Suprapubic skin (tissue), 4 donors: ENCODE data around the gene DALRD3. TPM values are rescaled to one million over a fixed set of nuclear protein-coding genes. Genes with fewer than 3 reads are reported as not detected.
A peak's percentile ranks its signal among the peaks of the same experiment; 100 is the strongest.

Source experiments
- DNase-seq, 2 donors: peaks; one replicate each; pipeline ENCODE4 v3.0.0-alpha.2; 2019; ENCODE audit warnings: low spot score in 2 of 2
- H3K27ac ChIP-seq: fragments of 200-600 bp; sonication (generic); one replicate; pipeline ENCODE4 v1.5.1; 2019
- H3K27me3 ChIP-seq: fragments of 200-600 bp; sonication (generic); one replicate; pipeline ENCODE4 v1.5.1; 2019
- H3K36me3 ChIP-seq: fragments of 200-600 bp; sonication (generic); one replicate; pipeline ENCODE4 v1.5.1; 2019
- H3K4me1 ChIP-seq: fragments of 200-600 bp; sonication (generic); one replicate; pipeline ENCODE4 v1.5.1; 2019
- H3K4me3 ChIP-seq: fragments of 200-600 bp; sonication (generic); one replicate; pipeline ENCODE4 v1.5.1; 2019; ENCODE audit warnings: mild to moderate bottlenecking
- H3K9me3 ChIP-seq: fragments of 200-600 bp; sonication (generic); one replicate; pipeline ENCODE4 v1.5.1; 2019
- EP300 ChIP-seq: sonication (generic); formaldehyde crosslinking; IDR thresholded peaks from one replicate; pipeline ENCODE4 v1.6.1; 2017; ENCODE audit warnings: antibody characterized with exemption
- POLR2A ChIP-seq, 2 donors: fragments of 450-650 bp; IDR thresholded peaks; one replicate each; pipeline ENCODE4 v1.6.1; 2017; ENCODE audit warnings: antibody characterized with exemption in 2 of 2, mild to moderate bottlenecking in 2 of 2, moderate library complexity in 2 of 2
- POLR2AphosphoS5 ChIP-seq, 3 donors: sonication (generic); formaldehyde crosslinking; IDR thresholded peaks; one replicate each; pipeline ENCODE4 v1.6.1; 2017; ENCODE audit warnings: antibody characterized with exemption in 3 of 3
- WGBS: methylation state at CpG from one replicate; pipeline ENCODE4 v1.1.5; 2018; 5-methylcytosine and 5-hydroxymethylcytosine counted together
- total RNA-seq, 4 donors: library from RNA; depleted of rRNA; stranded (reverse); fragments of >200 nt; gene quantifications; one replicate each; pipeline ENCODE4 v1.1.0, GENCODE V29; 2016
- TF ChIP-seq, protein P1 (sequence below), 2 donors: fragments of 200-600 bp in 1 of 2; fragments of 450-650 bp in 1 of 2; sonication (generic) in 1 of 2; IDR thresholded peaks; one replicate each; pipeline ENCODE4 v1.5.1; 2016 to 2019; ENCODE audit warnings: antibody characterized with exemption in 2 of 2, mild to moderate bottlenecking in 1 of 2, moderate library complexity in 1 of 2

DALRD3 gene
- total RNA-seq, 4 donors from 2014 or later = 44.3 to 55.4 (median 50.7) TPM

DNA sequence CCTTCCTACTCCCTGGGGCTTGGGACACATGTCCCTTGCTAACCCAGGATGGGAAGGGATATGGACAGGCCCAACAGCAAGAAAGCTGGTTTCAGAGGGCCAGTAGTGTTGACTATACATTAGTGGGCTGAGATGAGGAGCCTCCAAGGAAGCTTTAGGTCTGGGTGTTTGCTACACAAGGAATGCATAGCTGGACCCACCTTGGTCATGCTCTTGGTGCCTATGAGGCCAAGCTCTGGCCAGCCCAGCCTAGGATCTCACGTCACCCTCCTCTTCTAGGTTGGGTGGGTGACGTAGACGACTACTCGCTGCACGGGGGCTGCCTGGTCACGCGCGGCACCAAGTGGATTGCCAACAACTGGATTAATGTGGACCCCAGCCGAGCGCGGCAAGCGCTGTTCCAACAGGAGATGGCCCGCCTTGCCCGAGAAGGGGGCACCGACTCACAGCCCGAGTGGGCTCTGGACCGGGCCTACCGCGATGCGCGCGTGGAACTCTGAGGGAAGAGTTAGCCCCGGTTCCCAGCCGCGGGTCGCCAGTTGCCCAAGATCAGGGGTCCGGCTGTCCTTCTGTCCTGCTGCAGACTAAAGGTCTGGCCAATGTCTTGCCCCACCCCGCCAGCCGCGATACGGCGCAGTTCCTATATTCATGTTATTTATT, 11.8 kb downstream of the DALRD3 start:
- Histone ChIP-seq H3K9me3 (no peaks in the 10 kb centered on the region), H3K36me3 (peaks cover 1% of the 10 kb centered on the region), H3K27ac (peak overlapping the region; percentile 91), H3K27me3 (no peaks in the 10 kb centered on the region), H3K4me3 (peak overlapping the region; percentile 69), H3K4me1 (peaks cover 27% of the 10 kb centered on the region)
- 0% methylated on average over 5 of the region's 32 CpGs for WGBS
- TF ChIP-seq EP300 (no peak), POLR2A (IDR thresholded peaks at IDR 0.05) (no peak), POLR2AphosphoS5 (IDR thresholded peaks at IDR 0.05) (no peak)
- peak in 1 of 2 donors; percentile 82 for DNase-seq

GRCh38 chr3:49005998-49006397, 12.4 kb downstream of the DALRD3 start:
- Histone ChIP-seq H3K9me3 (no peaks in the 10 kb centered on the region), H3K27me3 (no peaks in the 10 kb centered on the region), H3K4me3 (peak overlapping the region; percentile 69), H3K4me1 (peaks cover 27% of the 10 kb centered on the region), H3K27ac (peak overlapping the region; percentile 91), H3K36me3 (no peaks in the 10 kb centered on the region)
- no peak for DNase-seq
- no peak for TF ChIP-seq EP300
- no peak for TF ChIP-seq POLR2AphosphoS5 (IDR thresholded peaks at IDR 0.05)
- TF ChIP-seq POLR2A (IDR thresholded peaks at IDR 0.05) = no peak
- TF ChIP-seq, protein P1, sequence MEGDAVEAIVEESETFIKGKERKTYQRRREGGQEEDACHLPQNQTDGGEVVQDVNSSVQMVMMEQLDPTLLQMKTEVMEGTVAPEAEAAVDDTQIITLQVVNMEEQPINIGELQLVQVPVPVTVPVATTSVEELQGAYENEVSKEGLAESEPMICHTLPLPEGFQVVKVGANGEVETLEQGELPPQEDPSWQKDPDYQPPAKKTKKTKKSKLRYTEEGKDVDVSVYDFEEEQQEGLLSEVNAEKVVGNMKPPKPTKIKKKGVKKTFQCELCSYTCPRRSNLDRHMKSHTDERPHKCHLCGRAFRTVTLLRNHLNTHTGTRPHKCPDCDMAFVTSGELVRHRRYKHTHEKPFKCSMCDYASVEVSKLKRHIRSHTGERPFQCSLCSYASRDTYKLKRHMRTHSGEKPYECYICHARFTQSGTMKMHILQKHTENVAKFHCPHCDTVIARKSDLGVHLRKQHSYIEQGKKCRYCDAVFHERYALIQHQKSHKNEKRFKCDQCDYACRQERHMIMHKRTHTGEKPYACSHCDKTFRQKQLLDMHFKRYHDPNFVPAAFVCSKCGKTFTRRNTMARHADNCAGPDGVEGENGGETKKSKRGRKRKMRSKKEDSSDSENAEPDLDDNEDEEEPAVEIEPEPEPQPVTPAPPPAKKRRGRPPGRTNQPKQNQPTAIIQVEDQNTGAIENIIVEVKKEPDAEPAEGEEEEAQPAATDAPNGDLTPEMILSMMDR (IDR thresholded peaks at IDR 0.05) = no peak
- WGBS = no CpG with 5 or more reads among the region's 5 CpGs

- no peak for TF ChIP-seq EP300
- no peak overlapping the region for H3K4me3 ChIP-seq
Observed at GRCh38 chr3:49005303-49005680, 13.1 kb downstream of the DALRD3 start.

DNA sequence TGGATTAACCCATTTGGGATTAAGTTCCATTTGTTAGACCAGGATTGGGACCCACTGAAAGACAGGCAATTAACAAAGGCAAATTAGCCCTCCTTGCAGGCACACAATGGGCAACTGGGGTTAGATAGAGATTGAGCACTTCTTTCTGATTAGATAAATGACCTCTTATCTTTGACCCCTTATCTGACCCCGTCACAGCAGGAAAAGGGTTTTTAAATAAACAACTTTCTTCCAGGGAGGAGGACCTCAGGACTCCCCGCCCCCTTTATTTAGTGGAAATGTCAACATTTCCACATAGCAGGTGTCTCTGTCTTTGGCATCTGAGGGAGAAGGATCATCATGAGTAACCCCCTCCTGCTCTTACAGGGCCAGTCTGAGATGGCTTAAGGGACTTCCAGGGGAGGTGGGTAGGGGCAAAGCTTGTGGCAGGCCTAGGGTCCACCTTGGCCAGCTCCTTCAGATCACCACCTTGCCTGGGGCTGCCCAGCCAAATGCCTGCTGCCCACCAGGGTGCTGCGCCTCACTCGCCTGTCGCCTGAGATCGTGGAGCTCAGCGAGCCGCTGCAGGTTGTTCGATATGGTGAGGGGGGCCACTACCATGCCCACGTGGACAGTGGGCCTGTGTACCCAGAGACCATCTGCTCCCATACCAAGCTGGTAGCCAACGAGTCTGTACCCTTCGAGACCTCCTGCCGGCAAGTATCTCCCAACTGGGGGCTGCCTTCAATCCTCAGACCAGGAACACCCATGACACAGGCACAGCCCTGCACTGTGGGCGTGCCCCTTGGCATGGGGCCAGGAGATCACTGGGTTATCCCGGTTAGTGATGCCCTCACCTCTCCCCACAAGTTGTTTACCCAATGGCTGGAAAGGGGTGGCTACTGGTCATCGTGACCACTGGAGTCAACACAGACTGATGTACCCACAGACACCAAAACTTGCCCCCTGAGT, 13.8 kb downstream of the DALRD3 start:
- H3K9me3 ChIP-seq = no peaks in the 10 kb centered on the region
- no peak overlapping the region for H3K4me3 ChIP-seq
- H3K27me3 ChIP-seq = no peaks in the 10 kb centered on the region
- peaks cover 27% of the 10 kb centered on the region for H3K4me1 ChIP-seq
- TF ChIP-seq EP300 = no peak
- TF ChIP-seq POLR2A (IDR thresholded peaks at IDR 0.05) = no peak
- TF ChIP-seq, protein P1 (IDR thresholded peaks at IDR 0.05) = no peak
- TF ChIP-seq POLR2AphosphoS5 (IDR thresholded peaks at IDR 0.05) = no peak
- no peak overlapping the region for H3K27ac ChIP-seq
- DNase-seq = no peak
- 89% methylated on average over 12 of the region's 16 CpGs for WGBS
- H3K36me3 ChIP-seq = no peaks in the 10 kb centered on the region

More at GRCh38 chr3:49005303-49005680, 13.1 kb downstream of the DALRD3 start:
- peaks cover 27% of the 10 kb centered on the region for H3K4me1 ChIP-seq
- no peak for DNase-seq
- no peaks in the 10 kb centered on the region for H3K27me3 ChIP-seq
- H3K9me3 ChIP-seq = no peaks in the 10 kb centered on the region
- H3K27ac ChIP-seq = no peak overlapping the region
- no peaks in the 10 kb centered on the region for H3K36me3 ChIP-seq
- WGBS = 86% methylated on average over 3 of the region's 3 CpGs

DNA sequence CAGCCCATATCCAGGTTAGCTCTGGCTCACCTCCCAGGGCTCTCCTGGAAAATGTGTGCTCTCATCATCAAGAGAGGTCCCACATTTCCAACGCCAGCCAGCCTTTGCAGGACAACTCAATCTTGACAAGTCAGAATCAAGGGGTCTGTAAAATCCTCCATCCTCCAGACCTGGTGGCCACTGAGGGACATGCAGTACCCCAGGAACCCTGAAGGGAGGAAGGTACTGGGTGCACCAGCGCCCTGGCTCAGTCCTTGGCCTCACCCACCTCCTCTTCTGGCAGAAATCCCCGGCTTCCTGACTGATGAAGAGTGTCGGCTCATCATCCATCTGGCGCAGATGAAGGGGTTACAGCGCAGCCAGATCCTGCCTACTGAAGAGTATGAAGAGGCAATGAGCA, 17.2 kb downstream of the DALRD3 start:
- Histone ChIP-seq H3K4me1 (peaks cover 6% of the 10 kb centered on the region), H3K4me3 (no peak overlapping the region), H3K9me3 (no peaks in the 10 kb centered on the region), H3K27me3 (no peaks in the 10 kb centered on the region), H3K36me3 (peaks cover 14% of the 10 kb centered on the region), H3K27ac (no peak overlapping the region)
- DNase-seq = no peak
- 83% methylated on average over 1 of the region's 6 CpGs for WGBS
- TF ChIP-seq, protein P1 (IDR thresholded peaks at IDR 0.05) = no peak
- TF ChIP-seq POLR2AphosphoS5 (IDR thresholded peaks at IDR 0.05) = no peak
- no peak for TF ChIP-seq POLR2A (IDR thresholded peaks at IDR 0.05)
- no peak for TF ChIP-seq EP300
